Measurements from ENCODE around the gene NR2F2.

NR2F2 gene

GRCh38 chr15:96349857-96350720 lies 19.6 kb downstream of the NR2F2 start:
- no peak for TF ChIP-seq SIN3A (IDR thresholded peaks at IDR 0.05; ENCODE audit: borderline replicate concordance, insufficient read depth, low read length)
- TF ChIP-seq FOXP2 (optimal IDR thresholded peaks at IDR 0.05; ENCODE audit: borderline replicate concordance, extremely low read depth, extremely low read length, insufficient read depth), result no peak
- no peak for TF ChIP-seq POLR2AphosphoS5 (IDR thresholded peaks at IDR 0.05; ENCODE audit: low read depth, low read length)
- TF ChIP-seq TAF1 (IDR thresholded peaks at IDR 0.05; ENCODE audit: borderline replicate concordance, insufficient read depth, low read length), result no peak
- no peak for TF ChIP-seq REST (IDR thresholded peaks at IDR 0.05; ENCODE audit: insufficient read depth in 1 of 2, low read depth in 2 of 2, low read length in 2 of 2)

- TF ChIP-seq TAF1 (IDR thresholded peaks at IDR 0.05; ENCODE audit: borderline replicate concordance, insufficient read depth, low read length), result no peak
- no peak for TF ChIP-seq FOXP2 (optimal IDR thresholded peaks at IDR 0.05; ENCODE audit: borderline replicate concordance, extremely low read depth, extremely low read length, insufficient read depth)
- TF ChIP-seq SIN3A (IDR thresholded peaks at IDR 0.05; ENCODE audit: borderline replicate concordance, insufficient read depth, low read length), result no peak
- no peak for TF ChIP-seq POLR2AphosphoS5 (IDR thresholded peaks at IDR 0.05; ENCODE audit: low read depth, low read length)
- TF ChIP-seq REST (IDR thresholded peaks at IDR 0.05; ENCODE audit: insufficient read depth in 1 of 2, low read depth in 2 of 2, low read length in 2 of 2), result no peak
Observed at GRCh38 chr15:96350934-96351724, 20.6 kb downstream of the NR2F2 start.

- TF ChIP-seq REST (IDR thresholded peaks at IDR 0.05; ENCODE audit: insufficient read depth in 1 of 2, low read depth in 2 of 2, low read length in 2 of 2) (no peak), POLR2AphosphoS5 (IDR thresholded peaks at IDR 0.05; ENCODE audit: low read depth, low read length) (no peak), SIN3A (IDR thresholded peaks at IDR 0.05; ENCODE audit: borderline replicate concordance, insufficient read depth, low read length) (no peak), FOXP2 (optimal IDR thresholded peaks at IDR 0.05; ENCODE audit: borderline replicate concordance, extremely low read depth, extremely low read length, insufficient read depth) (no peak), TAF1 (IDR thresholded peaks at IDR 0.05; ENCODE audit: borderline replicate concordance, insufficient read depth, low read length) (no peak)
Observed at GRCh38 chr15:96351761-96352603, 21.5 kb downstream of the NR2F2 start.

- TF ChIP-seq TAF1 (IDR thresholded peaks at IDR 0.05; ENCODE audit: borderline replicate concordance, insufficient read depth, low read length) (no peak), SIN3A (IDR thresholded peaks at IDR 0.05; ENCODE audit: borderline replicate concordance, insufficient read depth, low read length) (no peak), REST (IDR thresholded peaks at IDR 0.05; ENCODE audit: insufficient read depth in 1 of 2, low read depth in 2 of 2, low read length in 2 of 2) (no peak), FOXP2 (optimal IDR thresholded peaks at IDR 0.05; ENCODE audit: borderline replicate concordance, extremely low read depth, extremely low read length, insufficient read depth) (no peak), POLR2AphosphoS5 (IDR thresholded peaks at IDR 0.05; ENCODE audit: low read depth, low read length) (no peak)
Observed at GRCh38 chr15:96352604-96353405, 22.3 kb downstream of the NR2F2 start.

Measured in PFSK-1 (cell line).